Kidney glomerular epithelial cell (primary cell): ENCODE measurements around the gene P3H4.
"Not testable (repeated sequence)": the region's sequence is repeated elsewhere in the genome, so short reads cannot be mapped to it uniquely, and the experiment has no call there.

Experiments used
- DNase-seq: peaks from one replicate; lab custom pipeline; 2025; lab: John Stamatoyannopoulos, UW

The P3H4 gene

DNA sequence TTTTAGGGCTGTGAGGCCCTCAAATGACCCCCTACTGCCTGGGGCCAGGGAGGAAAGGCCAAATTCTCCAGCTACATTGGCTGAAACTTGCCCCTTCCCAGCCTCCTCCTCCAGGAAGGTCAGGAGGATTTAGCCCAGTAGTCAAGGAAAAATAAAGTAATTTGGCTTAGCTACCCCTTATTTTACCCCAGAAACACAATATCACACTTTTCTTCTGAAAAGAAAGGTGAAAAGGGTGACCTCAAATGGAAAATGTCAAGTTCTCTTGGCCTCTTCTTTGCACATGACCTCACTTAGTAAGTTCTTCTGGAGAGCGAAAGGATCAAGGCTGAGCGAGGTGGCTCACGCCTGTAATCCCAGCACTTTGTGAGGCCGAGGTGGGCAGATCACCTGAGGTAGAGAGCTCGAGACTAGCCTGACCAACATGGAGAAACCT lies 17.2 kb downstream of the P3H4 start:
- no peak for DNase-seq

DNA sequence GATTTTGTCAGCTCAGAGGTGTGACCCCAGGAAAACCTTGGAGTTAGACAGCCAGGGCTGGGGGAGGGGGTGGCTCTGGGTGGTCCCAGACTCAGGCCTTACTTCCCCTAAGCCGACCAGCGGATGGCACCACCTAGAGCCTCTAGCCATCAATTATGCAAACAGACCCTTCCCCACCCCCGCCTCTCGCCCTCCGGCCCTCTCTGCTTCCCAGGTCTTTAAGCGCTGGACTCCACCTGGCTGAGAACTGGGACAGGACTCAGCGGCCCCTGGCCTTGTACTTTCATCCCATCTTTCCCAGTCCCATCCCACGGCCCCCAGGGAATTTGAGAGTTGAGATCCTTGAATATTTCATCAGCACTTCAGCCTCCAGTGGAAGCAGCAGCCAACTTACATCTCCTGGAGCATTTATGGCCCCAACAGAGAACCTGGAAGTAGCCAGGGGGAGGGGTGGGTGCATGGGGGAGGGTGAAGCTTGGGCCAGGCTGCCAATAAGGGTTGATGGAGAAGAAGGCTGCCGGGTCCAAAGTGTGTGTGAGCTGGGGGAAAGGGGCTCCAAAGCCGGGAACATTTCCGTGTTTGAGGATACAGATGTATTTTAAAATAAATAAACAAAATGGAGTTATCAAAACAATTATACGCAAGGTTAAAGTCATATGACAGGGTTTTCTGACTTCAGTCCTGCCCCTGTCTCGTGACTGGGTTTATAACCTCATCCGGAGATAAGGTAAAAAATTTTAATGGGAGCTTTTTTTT lies 17.8 kb downstream of the P3H4 start:
- no peak for DNase-seq

DNA sequence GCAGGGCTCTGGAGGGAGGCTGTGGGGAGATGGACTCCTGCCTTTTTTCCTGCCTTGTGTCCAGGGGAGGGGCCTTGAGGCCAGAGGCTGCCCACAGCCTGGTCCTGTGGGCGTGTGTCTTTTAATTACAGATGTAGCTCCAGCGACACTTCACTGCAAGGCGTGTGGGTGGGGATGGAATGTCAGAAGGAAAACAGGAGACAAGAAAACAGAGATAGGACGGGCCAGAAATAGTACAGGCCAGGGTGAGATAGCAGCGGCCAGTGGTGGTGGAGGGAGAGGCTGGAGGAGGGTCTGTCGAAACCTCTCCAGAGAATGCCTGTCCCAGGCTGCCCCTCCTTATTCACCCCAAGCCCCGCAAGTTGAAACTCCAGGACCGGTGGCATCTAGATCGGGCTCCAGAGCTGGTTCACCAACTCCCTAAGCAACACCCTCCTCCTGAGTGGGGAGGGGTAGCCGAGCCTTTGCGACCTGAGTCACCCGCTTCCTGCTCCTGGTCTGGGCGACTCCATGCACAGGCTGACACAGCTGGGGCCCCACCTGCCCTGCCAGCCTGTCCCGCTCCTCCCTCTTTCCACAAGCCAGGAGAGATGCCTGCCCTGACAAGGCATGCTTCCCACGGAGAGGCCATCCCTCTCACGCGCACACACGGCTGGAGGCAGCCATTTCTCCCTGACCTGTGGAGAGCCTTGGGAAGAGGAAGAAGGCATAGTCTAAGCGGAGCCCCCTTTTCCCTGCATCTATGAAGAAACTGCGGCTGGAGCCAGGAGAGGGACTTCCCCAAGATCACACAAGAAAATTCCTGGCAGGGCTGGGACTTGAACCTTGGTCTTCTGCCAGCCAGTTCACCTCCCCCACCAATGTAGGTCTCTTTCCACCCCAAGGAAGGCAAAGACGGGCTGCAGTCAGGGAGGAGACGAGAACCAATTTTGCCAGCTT lies 18.6 kb downstream of the P3H4 start:
- DNase-seq = peak; percentile 77

DNA sequence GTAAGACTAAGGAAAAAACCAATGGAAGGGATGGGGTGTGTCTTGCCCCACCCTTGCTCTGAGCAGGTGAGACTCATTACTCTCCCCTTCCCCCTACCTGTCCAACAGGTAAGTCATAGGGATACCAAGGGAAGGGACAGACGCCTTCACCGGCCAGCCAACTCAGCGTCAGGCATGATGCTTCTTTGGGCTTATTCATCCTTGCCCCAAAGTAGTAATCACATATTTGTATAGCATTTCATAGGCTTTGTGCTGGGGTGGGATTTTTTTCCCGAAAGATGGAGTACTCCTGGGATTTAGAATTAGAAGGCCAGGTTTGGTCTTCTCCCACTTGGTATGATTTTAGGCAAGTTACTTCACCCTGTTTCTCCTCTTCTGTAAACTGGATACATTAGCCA lies 24.7 kb downstream of the P3H4 start:
- DNase-seq = no peak

DNA sequence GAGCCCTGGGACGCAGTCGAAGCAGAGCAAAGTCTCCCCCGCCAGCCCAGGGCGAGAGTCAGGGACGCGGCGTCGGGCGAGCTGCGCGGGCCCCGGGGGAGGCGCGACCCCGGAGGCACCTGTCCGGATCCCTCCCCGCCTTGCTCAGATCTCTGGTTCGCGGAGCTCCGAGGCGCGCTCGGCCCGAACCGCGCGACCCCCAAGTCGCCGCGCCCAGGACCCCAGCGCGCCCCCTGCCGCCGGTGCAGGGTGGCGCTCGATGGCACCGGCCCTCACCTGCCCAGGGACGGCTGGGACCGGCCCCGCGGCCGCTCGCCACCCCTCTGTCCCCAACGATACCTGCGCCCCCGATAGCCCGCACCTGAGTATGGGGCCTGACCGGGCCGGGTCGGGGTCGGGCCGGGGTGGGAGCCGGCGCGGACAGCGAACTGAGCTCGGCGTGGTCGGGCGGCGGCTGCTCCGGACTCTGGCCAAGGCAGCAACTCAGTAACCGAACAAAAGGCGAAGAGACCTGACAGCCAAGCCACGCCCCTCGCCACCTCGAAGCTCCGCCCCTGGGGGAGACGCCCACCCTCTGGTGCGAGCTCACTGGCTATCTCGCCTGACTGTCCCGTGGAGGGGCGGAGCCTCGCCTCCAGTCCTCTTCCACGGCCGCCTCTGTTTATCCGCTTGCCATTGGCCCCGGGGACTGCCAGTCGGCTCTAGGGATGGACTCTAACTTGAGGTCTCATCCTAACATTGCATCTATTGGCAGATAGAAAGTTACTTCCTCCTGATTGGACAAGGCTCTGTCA lies 25.3 kb downstream of the P3H4 start, which contains the start of gene JUP:
TSS of gene JUP (minus strand) at position 485 of the 794 bp plus-strand sequence. CDS start 14,857 bp downstream, outside the sequence.
- peak; percentile 100 for DNase-seq

DNA sequence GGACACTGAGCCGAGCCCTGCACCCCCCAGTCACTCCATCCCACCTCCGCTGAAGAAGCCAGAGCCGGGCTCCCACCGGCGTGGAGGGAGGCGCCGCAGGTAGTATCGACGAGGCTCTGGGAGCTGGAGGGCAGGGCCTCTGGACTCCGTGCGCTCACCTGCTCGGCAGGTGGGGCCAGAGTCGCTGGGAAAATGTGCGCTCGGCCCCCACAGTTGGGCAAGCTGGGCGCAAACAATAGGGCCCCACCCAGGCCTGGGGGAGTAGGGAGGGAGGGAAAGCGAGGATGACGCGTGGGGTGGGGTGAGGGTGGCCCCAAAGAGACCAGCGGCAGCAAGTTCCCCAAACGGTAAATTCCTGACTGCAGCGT lies 25.9 kb downstream of the P3H4 start:
- DNase-seq = peak; percentile 8

DNA sequence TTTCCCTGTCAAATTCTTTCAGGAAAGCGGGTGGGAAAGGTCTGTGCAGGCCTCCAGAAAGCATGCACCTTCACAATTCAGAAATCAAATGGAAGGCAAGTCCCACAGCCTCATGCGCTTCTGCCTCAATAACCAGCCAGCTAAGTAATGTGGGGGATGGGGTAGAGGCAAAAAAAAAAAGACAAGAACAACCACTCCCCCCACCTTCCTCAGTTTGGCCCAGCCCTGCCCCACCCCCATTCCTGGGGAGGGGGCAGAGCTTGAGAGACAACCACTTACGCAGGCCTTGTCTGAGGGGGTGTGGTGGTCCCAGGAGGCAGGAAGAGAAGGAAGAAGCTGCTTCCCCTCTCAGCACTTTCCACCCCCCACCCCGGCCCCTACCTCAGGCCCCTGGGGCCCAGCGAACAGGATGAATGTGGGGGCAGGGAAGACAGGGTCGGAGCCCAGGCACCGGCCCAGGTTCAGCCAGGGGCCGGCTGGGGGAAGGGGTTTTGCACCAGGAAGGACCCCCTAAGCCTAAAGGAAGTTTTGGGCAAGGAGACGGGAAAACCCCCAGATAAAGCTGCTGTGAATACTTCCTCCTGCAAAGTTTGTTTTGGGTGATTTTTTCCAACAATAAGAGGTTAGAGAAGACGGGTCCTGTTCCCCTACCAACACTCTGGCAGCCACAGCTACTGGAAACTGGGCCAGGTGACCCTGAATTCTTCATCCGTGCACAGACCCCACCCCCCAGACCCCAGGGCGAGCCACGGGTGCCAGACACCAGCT lies 26.5 kb downstream of the P3H4 start:
- DNase-seq = peak; percentile 36

DNA sequence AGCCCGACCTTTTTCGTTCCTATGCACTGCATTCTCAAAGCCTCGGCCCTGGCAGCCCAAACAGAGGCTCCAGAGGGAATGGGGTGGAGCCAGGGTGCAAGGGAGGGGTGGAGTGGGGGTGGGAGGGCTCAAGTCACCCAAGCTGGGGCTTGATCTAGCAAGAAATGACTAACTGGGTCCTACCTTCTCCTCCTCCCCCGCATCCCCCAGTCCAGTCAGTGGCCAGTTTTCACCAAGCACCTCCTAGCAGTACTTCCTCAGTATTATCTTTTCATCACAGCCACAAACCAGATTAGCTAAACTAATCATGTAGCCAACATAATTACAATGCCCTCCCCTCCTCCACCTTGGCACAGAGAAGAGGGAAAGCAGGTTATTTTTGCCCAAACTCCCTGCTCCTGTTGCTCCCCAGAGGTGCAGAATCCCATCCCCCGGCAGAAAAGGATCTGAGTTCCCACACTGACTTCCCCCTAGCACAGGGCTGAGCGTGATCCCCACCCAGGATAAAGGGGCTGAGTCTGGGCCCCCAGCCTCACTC lies 27.5 kb downstream of the P3H4 start:
- DNase-seq = peak; percentile 93

DNA sequence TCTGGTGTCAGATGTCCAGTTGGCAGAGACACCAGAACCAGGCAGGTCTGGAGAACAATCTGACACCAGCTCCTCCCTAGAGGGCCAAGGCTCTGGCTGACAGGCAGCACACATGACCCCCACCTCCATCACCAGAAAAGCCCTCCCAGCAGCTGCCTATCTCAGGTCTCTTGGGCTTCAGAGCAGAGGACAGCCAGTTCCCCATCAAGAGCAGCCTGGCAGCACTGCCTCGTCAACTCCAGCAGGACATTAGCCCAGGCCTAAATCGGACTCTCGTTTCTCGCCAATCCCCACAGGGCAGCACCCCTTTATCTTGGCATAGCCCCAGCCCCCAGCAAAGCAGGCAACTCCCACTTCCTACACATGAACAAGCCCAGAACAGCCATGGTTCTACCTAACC lies 29.6 kb downstream of the P3H4 start:
- no peak for DNase-seq

DNA sequence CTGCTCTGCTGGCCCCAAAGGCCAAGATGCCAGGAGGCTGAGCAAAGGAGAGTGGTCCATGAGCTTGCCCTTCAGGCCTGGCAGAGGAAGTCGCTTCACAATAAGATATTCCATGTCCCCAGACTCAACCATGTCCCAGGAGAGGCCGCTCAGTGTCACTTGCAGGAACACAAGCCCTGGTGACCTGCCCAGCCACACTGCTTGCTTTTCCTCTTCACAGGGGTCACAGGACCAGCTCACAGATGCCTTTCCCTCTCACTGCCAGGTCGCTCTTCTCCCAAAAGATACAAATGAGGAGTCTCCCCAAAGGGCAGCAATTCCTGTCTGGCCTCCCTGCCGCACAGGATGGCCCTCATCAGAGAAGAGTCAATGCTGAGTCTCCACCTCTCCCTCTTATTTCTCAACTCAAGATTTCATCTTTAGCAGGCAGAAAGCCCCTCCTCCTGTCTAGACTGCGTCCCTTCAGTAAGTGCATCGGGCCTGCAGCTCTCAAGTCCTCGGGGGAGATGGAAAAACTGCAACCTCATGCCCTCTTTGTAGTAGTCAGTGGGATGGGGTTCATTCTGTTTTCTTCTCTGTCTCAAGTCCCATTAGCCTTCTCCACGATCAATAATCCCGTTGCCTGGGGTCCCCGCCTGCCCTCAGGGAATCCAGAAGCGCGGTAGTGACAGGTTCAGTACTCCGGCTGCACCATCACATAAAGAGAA lies 30.2 kb downstream of the P3H4 start:
- no peak for DNase-seq

DNA sequence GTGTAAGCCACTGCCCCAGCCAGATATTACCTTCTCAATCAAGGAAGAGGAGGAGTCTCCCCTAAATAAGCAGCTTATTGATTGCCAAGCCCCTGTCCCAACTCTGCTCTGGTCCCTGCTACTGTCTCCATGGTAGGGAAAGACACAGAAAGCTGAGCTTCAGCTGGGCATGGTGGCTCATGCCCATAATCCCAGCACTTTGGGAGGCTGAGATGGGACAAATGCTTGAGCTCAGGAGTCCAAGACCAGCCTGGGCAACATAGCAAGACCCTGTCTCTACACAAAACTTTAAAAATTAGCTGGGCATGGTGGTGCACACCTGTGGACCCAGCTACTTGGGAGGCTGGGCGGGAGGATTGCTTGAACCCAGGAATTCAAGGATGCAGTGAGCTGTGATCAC lies 31.8 kb downstream of the P3H4 start:
- no peak for DNase-seq

DNA sequence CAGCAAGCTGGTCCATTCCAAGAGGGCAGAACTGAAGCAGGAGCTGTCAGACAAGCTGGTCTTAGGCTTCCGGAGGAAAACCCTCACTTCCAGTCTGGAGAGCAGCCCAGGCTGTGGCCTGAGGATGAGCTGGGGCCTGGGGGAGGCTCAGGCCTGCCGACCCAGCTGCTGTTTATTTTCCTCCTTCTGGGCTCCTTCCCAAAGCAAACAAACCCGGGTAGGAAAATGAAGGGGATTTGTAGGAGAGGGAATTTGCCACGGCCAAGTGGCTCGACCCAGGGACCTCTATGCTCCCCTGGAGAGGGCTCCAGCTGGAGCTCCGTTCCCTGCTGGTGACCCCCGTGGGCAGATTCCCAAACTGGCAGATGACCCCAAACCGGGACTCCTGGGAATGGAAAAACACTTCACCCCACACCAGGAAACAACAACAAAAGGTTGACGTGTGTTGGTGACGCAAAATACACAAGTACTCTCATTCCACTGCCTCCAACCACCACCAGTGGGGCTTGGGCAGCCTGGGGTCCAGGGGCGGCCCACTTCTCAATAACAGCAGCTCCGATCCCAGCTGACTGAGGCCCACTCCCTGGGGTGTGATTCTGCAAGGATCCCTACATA lies 34.1 kb downstream of the P3H4 start:
- peak; percentile 87 for DNase-seq

DNA sequence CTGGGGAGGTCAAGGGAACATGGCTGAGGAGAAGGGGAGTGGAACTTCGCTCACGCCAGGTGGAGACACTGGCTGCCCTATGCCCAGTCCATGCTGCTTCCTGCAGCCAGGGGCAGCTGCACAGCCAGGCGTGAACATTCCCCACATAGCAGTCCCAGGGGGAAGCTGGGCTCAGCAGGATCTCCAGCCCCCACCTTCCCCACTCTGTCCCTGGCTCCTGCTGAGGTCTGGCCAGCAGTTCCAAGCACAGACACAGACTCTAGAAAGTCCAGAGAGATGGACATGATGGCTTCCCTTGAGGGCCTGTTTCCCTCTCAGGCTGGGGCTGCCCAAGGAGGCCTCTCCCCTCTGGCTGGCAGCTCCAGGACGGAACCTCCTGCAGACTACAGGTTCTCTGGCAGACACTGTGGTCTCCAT lies 34.6 kb downstream of the P3H4 start:
- DNase-seq = peak; percentile 68

DNA sequence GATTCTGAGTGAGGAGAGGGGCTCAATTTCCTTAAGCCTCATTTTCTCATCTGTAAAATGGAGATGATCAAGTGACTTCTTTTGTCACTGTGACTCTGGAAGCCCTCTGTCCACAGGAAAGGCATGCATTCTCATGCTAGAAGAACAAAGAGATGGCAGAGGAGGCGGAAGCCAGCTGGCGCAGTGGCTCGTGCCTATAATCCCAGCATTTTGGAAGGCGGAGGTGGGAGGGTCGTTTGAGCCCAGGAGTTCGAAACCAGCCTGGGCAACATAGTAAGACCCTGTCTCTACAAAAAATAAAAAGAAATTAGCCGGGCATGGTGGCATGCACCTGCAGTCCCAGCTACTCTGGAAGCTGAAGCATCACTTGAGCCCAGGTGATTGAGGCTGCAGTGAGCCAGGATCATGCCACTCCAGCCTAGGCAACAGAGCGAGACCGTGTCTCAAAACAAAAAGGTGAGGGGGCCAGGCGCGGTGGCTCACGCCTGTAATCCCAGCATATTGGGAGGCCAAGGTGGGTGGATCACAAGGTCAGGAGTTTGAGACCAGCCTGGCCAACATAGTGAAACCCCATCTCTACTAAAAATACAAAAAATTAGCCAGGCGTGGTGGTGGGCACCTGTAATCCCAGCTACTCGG lies 35.4 kb downstream of the P3H4 start:
- DNase-seq = not testable (repeated sequence)

DNA sequence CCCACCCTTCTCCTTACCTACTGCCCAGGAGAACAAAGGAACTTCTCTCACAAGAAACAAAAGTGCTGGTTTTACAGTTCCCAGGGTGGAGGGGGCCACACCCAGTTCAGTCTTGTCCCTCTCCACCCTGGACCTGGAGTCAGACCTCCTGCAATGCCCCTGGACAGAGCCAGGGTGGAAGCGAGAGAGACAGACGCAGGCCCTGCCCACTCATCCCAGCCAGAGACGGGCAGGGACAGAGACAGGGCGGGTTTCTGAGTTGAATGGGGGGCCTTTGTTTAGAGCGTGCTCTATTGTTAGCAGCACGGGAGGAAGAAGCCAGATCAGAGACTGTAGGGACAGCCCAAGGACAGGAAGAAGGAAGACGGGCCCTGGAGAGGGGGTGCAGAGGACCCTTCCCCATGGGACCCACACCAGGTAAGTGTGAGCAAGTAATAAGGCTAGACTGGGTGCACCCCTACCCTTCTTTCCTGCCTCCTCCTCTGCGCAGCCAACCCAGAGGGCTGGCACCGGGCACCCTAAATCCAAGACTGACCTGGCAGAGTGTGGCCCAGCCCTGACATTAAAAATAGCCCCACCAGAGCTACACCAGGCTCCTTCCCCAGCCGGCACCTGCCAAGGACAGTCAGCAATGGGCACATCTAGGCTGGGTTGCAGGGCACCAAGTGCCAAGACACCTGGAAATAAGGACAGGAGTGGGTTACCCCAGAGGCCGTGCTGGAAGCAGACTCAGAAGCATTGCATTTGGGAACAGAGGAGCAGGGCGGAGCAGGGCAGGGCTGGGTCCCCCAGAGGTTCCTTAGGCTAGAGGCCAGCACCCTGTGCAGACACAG lies 36.1 kb downstream of the P3H4 start:
- DNase-seq = no peak

DNA sequence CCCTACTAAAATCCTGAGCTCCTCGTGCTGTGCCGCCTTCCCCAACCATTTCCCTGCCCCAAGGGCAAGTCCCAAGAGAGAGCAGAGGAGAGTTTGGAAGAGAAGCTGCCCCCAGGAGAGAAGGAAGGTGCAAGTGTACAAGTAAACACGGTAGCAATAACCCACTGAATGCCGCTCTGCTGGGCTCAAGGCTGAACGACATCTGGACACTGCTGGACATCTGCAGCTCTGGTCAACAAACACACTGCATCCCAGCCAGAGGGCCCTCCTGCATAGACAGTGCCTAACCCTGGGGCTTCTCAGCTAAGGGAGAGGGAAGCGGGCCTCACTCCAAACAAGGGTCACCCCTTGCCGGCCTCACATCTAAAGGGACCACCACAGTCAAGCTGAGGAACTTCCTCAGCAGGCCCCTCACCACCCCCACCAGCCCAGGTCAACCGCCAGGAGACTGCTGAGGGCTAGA lies 38.0 kb downstream of the P3H4 start:
- DNase-seq = no peak

DNA sequence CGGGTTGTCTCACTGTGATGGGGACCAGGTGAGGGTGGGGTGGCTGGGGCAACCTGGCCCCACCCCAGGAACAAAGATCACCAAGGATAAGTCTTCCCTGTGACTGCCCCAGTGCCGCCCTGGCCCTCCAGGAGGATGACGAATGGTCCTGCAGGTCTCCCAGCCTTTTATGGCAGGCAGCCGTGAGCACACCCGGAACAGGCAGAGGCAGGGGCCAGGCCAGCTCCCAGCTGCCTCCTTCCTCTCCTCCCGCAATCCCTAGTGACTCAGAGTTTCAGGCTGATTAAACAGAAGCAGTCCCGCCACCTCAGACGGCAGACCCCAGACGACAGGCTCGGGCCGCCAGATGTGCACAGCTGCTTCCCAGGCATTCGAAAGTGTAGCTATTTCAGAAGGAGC lies 38.6 kb downstream of the P3H4 start:
- peak; percentile 80 for DNase-seq

DNA sequence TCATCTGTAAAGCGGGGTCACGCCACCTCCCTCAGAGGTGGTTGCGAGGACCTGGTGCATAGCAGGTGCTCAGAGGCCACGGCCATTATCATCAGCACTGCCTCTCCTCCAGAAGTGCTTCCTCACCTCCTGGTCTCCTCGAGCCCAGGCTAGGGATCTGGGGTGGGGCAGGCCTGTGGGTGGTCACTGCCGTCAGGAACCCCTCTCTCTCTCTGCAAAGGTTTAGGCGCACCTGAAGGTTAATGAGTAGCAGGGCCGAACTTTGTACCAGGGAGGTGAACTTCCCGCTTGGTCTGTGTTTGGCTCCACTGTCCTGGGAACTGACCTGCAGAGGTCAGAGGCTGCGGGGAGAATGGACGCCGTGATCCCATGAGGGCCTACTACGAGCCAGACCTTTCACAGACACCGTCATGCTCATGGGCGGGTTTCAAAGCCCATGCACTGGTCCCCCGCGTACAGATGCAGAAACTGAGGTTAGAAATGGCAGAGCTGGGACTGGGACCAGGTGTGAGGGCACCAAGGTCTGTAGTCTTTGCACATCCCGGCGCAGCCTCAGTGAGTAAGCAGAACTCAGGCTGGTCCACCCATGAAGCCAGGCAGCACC lies 39.1 kb downstream of the P3H4 start:
- DNase-seq = no peak
